ENCODE data around the gene NEURL3. TPM values are rescaled to one million over a fixed set of nuclear protein-coding genes. Genes with fewer than 3 reads are reported as not detected.

The NEURL3 gene
- total and polyA plus RNA-seq, 9 of the 15 experiments (the other 6 are each of a cell fraction or from before 2014, with no cell fraction given), result not detected

DNA sequence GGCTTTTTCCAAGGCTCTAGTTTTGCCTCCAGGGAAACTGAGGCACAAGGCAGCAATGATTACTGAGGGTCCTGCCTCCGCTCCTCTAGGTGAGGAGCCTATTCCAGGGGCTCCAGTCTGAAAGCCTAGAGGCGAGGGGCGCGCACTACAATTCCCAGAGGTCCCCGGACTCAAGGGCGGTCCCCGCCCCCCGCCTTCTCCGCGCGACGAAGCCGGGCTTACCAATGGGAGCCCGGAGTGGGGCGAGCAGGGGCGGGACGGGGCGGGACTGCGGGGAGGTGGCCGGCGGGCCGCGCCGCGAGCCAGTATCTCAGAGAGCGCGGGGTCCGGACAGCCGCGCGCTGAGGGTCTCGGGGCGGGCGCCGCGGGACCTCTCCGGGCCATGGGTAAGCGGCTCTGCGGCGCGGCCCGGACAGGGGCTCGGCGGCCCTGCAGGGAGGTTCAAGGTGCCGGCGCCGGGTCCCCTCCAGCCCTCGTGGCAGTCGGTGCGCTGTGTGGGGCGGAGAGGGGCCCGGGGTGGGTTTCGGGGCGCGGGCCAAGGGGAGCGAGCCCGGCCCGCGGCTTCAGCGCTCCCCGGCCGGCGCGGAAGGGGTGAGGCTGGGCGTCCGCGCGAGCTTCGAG is 31.4 kb upstream of the NEURL3 start, which contains the start of gene ARID5A (continued):
- TF ChIP-seq, protein P1, sequence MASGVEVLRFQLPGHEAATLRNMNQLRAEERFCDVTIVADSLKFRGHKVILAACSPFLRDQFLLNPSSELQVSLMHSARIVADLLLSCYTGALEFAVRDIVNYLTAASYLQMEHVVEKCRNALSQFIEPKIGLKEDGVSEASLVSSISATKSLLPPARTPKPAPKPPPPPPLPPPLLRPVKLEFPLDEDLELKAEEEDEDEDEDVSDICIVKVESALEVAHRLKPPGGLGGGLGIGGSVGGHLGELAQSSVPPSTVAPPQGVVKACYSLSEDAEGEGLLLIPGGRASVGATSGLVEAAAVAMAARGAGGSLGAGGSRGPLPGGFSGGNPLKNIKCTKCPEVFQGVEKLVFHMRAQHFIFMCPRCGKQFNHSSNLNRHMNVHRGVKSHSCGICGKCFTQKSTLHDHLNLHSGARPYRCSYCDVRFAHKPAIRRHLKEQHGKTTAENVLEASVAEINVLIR (CRISPR knock-in tag; IDR thresholded peaks at IDR 0.05), result peak; percentile 40; the same call in 1 of the 2 replicates
- TF ChIP-seq SP1 (CRISPR knock-in tag; IDR thresholded peaks at IDR 0.05) (peak; percentile 91), TEAD2 (tag; IDR thresholded peaks at IDR 0.05) (no peak), NFIC (IDR thresholded peaks at IDR 0.05) (peak; percentile 27; the same call in 1 of the 2 replicates), ZZZ3 (IDR thresholded peaks at IDR 0.05) (no peak), THRAP3 (IDR thresholded peaks at IDR 0.05; ENCODE audit: borderline replicate concordance) (no peak), RFX7 (CRISPR knock-in tag; IDR thresholded peaks at IDR 0.05) (no peak), BMI1 (IDR thresholded peaks at IDR 0.05; ENCODE audit: low read length) (no peak), ZNF197 (CRISPR knock-in tag; IDR thresholded peaks at IDR 0.05; ENCODE audit: low read depth) (0 out of 2 replicates have a peak, but pooled peaks have one; percentile 31), ZNF311 (CRISPR knock-in tag; IDR thresholded peaks at IDR 0.05) (0 out of 2 replicates have a peak, but pooled peaks have one; percentile 23), PML (IDR thresholded peaks at IDR 0.05; ENCODE audit: low read length) (no peak; the same call in 1 of the 2 replicates), HDAC2 (IDR thresholded peaks at IDR 0.05) (no peak), CCNT2 (IDR thresholded peaks at IDR 0.05; ENCODE audit: borderline replicate concordance, extremely low read depth, insufficient read length, low read depth, low read length) (peak; percentile 56), FUS (optimal IDR thresholded peaks at IDR 0.05; ENCODE audit: low read depth, low read length) (no peak), MBD2 (IDR thresholded peaks at IDR 0.05; ENCODE audit: borderline replicate concordance, low read depth) (peak; percentile 88), CREBBP (IDR thresholded peaks at IDR 0.05; ENCODE audit: low read depth, low read length) (no peak), HNRNPH1 (optimal IDR thresholded peaks at IDR 0.05; ENCODE audit: low read depth, low read length) (no peak), CBX3 (IDR thresholded peaks at IDR 0.05; ENCODE audit: borderline replicate concordance in 1 of 2, low read length in 2 of 2) (no peak), ZNF551 (CRISPR knock-in tag; IDR thresholded peaks at IDR 0.05) (no peak)
- TF ChIP-seq, protein P2, sequence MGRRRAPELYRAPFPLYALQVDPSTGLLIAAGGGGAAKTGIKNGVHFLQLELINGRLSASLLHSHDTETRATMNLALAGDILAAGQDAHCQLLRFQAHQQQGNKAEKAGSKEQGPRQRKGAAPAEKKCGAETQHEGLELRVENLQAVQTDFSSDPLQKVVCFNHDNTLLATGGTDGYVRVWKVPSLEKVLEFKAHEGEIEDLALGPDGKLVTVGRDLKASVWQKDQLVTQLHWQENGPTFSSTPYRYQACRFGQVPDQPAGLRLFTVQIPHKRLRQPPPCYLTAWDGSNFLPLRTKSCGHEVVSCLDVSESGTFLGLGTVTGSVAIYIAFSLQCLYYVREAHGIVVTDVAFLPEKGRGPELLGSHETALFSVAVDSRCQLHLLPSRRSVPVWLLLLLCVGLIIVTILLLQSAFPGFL (CRISPR knock-in tag; IDR thresholded peaks at IDR 0.05), result no peak
- TF ChIP-seq, protein P3, sequence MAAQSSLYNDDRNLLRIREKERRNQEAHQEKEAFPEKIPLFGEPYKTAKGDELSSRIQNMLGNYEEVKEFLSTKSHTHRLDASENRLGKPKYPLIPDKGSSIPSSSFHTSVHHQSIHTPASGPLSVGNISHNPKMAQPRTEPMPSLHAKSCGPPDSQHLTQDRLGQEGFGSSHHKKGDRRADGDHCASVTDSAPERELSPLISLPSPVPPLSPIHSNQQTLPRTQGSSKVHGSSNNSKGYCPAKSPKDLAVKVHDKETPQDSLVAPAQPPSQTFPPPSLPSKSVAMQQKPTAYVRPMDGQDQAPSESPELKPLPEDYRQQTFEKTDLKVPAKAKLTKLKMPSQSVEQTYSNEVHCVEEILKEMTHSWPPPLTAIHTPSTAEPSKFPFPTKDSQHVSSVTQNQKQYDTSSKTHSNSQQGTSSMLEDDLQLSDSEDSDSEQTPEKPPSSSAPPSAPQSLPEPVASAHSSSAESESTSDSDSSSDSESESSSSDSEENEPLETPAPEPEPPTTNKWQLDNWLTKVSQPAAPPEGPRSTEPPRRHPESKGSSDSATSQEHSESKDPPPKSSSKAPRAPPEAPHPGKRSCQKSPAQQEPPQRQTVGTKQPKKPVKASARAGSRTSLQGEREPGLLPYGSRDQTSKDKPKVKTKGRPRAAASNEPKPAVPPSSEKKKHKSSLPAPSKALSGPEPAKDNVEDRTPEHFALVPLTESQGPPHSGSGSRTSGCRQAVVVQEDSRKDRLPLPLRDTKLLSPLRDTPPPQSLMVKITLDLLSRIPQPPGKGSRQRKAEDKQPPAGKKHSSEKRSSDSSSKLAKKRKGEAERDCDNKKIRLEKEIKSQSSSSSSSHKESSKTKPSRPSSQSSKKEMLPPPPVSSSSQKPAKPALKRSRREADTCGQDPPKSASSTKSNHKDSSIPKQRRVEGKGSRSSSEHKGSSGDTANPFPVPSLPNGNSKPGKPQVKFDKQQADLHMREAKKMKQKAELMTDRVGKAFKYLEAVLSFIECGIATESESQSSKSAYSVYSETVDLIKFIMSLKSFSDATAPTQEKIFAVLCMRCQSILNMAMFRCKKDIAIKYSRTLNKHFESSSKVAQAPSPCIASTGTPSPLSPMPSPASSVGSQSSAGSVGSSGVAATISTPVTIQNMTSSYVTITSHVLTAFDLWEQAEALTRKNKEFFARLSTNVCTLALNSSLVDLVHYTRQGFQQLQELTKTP (IDR thresholded peaks at IDR 0.05; ENCODE audit: low read depth in 1 of 2, partially characterized antibody in 2 of 2), result peak in 1 of 2 experiments; percentile 93
- TF ChIP-seq, protein P4, sequence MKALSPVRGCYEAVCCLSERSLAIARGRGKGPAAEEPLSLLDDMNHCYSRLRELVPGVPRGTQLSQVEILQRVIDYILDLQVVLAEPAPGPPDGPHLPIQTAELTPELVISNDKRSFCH (CRISPR knock-in tag; IDR thresholded peaks at IDR 0.05), result no peak
- TF ChIP-seq, protein P4 (tag; IDR thresholded peaks at IDR 0.05), result no peak

Measured in K562 (cell line).